Left renal pelvis (tissue), 4 donors: ENCODE results near the gene ERBB2. TPM values are rescaled to one million over a fixed set of nuclear protein-coding genes. Genes with fewer than 3 reads are reported as not detected.
"Not testable (repeated sequence)": the region's sequence is repeated elsewhere in the genome, so short reads cannot be mapped to it uniquely, and the experiment has no call there.

Source experiments
- DNase-seq, 4 donors: peaks; one replicate each; pipeline ENCODE4 v3.0.0-alpha.2; 2013; ENCODE audit warnings: low read depth in 4 of 4, low spot score in 3 of 4
- polyA plus RNA-seq, 4 donors: library from polyadenylated mRNA; unstranded; fragments of 120-200 nt; gene quantifications; one replicate each; pipeline ENCODE4 v1.2.1, GENCODE V29; 2013; ENCODE audit not compliant: insufficient read length in 4 of 4

Gene ERBB2
- polyA plus RNA-seq, 4 donors = 103 to 205 (median 178) TPM

GRCh38 chr17:39719563-39720355, 19.9 kb downstream of the ERBB2 start:
- DNase-seq = no peak

DNA sequence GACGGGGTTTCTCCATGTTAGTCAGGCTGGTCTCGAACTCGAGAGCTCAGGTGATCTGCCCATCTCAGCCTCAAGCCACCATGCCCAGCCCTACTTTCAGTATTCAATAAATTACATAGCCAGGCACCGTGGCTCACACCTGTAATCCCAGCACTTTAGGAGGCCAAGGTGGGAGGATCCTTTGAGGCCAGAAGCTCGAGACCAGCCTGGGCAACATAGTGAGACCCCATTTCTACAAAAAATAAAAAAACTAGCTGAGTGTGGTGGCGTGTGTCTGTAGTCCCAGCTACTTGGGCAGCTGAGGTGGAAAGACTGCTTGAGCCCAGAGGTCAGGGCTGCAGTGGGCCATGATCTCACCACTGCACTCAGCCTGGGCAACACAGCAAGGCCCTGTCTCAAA, 22.2 kb downstream of the ERBB2 start:
- no peak for DNase-seq

DNA sequence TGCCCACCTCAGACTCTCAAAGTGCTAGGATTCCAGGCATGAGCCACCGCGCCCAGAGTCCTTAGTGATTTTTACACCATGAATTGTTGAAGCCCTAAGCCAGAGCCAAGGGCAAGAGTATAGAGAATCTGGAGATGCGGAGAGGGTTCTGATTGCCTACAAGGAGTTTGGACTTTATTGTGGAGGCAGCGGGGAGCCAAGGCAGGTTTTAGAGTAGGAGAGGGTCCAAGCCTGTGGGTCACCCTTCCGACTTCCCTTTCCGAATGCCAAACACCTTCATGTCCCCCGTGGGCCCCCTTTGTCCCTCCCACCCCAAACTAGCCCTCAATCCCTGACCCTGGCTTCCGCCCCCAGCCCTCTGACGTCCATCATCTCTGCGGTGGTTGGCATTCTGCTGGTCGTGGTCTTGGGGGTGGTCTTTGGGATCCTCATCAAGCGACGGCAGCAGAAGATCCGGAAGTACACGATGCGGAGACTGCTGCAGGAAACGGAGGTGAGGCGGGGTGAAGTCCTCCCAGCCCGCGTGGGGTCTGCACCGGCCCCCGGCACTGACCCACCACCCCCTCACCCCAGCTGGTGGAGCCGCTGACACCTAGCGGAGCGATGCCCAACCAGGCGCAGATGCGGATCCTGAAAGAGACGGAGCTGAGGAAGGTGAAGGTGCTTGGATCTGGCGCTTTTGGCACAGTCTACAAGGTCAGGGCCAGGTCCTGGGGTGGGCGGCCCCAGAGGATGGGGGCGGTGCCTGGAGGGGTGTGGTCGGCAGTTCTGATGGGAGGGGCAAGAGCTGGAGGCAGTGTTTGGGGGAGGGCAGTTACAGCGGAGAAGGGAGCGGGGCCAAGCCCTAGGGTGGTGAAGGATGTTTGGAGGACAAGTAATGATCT, 23.3 kb downstream of the ERBB2 start:
- DNase-seq = no peak

- no peak for DNase-seq
These were observed 24.9 kb downstream of the ERBB2 start for GRCh38 chr17:39724731-39725130.

DNA sequence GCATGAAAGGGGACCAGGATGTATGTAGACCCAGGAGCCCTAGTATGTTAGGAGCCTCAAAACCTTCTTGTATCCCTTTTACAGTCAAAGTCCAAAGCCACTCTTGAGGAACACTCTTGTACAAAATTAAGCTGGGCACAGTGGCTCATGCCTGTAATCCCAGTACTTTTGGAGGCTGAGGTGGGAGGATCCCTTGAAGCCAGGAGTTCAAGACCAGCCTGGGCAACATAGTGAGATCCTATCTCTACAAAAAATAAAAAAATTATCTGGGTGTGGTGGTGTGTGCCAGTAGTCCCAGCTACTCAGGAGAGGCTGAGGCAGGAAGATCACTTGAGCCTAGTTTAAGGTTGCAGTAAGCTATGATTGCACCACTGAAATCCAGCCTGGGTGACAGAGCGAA, 26.1 kb downstream of the ERBB2 start:
- DNase-seq = not testable (repeated sequence)

DNA sequence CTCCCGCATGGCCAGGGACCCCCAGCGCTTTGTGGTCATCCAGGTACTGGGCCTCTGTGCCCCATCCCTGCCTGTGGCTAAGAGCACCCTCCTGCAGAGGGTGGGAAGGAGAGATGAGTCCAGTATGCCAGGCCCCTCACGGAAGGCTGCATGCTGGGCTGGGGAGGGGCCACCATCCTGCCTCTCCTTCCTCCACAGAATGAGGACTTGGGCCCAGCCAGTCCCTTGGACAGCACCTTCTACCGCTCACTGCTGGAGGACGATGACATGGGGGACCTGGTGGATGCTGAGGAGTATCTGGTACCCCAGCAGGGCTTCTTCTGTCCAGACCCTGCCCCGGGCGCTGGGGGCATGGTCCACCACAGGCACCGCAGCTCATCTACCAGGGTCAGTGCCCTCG, 26.8 kb downstream of the ERBB2 start:
- DNase-seq = no peak

DNA sequence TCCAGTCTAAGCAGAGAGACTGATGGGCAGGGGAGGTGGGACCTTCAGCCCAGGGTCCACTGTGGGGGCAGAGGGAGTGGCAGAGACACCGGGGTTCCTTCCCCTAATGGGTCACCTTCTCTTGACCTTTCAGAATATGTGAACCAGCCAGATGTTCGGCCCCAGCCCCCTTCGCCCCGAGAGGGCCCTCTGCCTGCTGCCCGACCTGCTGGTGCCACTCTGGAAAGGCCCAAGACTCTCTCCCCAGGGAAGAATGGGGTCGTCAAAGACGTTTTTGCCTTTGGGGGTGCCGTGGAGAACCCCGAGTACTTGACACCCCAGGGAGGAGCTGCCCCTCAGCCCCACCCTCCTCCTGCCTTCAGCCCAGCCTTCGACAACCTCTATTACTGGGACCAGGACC, 27.7 kb downstream of the ERBB2 start:
- DNase-seq = no peak

DNA sequence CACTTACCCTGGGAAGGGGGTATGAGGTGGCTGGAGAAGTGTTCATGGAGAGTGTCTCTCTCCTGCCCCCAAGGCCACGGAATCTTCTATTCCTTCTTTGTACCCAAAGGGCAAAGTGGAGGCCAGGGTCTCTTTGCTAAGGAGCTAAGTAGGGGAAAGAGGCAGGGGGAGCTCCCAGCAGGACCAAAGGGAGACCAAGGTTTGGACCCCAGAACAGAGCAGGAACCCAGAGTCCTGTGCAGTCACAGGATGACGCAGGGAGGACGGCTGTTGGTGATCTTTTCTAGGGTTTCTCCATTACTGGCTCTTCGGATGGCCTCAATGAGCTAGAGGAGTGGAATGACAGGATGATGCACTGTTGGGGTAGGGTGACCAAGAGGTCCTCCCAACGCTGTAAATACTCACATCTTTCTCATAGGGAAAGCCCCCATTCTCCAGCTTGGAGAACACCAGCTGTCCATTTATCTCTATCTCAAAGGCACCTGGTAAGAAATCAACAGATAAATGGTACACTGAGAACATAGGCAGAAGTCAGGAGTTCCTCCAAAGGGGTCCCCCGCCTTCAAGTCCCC, 29.5 kb downstream of the ERBB2 start:
- no peak for DNase-seq

GRCh38 chr17:39730095-39730921, 30.4 kb downstream of the ERBB2 start, which contains the start of gene MIEN1:
Gene MIEN1, minus strand, starts transcription at chr17:39730532. Its CDS starts 37 bp downstream, at chr17:39730495.
- no peak for DNase-seq

GRCh38 chr17:39732586-39732985, 32.7 kb downstream of the ERBB2 start:
- no peak for DNase-seq

- no peak for DNase-seq
These were observed 36.0 kb downstream of the ERBB2 start for GRCh38 chr17:39735882-39736281.

GRCh38 chr17:39736319-39737165, 36.7 kb downstream of the ERBB2 start:
- DNase-seq = no peak

GRCh38 chr17:39737206-39737759, 37.4 kb downstream of the ERBB2 start:
- no peak for DNase-seq

DNA sequence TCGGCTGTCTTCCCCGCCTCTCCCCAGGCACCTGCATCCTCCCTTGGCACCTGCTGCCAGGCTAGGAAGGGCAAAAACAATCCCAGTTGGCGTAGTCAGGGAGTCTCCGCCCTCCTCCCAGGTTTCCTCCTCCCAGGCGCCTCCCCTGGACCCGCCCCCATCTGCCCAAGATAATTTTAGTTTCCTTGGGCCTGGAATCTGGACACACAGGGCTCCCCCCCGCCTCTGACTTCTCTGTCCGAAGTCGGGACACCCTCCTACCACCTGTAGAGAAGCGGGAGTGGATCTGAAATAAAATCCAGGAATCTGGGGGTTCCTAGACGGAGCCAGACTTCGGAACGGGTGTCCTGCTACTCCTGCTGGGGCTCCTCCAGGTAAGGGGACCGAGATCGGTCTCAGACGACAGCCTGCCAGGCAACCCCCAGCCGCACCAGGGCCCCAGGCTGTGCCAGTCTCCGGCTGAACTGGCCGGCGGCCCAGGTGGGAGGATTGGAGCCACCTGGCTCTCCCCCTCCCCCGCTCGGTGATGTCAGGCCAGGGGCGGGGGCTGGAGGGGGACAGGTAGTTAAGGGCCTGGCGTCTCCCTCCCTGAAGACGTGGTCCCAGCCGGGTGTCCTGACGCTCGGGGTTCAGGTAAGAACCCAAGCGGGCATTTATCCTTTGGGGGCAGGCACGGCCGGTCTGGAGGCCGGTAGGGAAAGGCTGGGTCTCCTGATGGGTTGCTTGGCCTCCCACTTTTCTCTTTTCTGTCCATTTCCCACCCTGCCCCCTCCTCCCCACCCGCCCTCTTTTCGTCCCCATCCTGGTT, 38.1 kb downstream of the ERBB2 start, which contains the start of gene GRB7:
Gene GRB7, plus strand, starts transcription at position 179 of the 808 bp plus-strand sequence. CDS start 4,364 bp downstream, outside the sequence.
- DNase-seq = no peak

DNA sequence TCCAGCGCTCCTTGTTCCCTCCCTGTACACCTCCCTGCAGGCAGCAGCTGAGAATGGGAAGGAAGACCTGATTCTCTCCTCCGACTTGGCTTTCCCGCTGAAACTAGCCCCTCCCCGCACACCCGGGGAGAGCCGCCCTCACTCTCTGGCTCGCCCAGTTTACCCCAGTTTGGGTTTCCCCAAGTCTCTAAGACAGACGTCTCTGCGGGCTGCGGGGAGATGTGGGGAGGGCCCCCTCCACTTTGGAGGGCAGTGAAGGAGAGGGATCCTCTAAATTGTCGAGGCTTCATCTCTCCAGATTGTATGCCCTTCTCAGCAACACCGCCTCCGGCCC, 38.7 kb downstream of the ERBB2 start:
- no peak for DNase-seq

DNA sequence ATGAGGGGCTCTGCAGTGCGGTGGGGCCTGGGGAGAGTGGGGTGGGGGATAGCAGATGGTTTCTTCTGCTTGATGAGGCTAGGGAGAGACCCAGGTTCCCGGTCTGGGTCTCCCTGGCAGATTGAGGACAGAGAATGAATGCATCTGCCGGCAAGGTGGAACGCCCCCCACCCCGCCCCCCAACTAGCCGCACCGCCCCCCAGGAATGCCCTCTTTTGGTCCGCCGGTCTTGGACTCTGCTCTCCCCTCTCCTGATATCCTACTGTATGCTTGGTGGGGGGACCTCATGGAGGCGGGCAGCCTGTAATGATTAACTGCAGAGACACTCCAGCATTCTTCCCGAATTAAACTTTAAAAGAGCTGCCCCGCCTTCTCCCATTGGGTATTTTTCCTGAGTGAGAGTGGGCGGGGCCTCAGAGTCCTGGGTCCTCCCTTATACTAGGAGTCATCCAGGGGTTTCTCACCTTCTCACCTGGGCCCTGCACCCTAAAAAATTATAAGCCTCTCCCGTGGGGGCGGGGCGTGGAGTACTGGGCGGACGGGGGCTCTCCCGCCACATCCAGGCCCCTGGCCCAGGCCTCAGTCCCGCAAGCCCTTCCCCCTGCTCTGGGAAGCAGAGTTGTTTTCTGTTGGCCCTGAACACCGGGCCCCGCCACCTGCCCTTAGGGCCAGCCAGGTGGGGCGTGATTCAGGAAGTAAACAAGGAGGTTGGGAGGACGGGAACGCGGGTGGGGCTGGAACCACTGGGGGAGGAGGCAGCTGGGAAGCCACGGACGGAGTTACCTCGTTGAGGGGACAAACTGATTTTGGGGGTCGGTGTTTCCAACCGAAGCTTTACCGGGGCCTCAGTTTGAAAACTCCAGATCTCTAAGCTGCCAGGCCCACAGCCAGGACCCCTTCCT, 39.4 kb downstream of the ERBB2 start:
- peak in 2 of 4 donors; percentile 79 to 80 for DNase-seq

DNA sequence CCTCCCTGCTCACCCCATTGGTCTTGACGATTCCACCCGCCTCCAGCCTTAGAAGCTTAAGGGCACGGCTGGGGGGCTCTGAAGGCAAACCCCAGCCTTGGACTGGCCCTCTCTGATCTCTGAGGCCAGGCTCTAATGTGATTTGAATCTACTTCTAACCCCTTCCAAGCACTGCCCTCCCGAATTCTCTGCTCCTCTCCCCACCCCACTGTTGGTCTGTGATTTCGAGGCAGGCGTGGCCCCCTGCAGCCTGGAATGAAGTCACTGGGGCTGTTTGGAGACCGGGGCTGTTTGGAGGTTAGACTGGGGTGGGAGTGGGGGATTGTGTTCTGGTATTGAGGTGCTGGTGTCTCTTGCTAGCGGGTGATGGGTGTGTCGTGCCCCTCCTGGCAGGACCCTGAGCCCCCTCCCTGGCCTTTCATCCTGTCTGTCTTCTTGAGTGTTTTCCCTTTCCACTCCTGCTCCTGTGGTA, 40.1 kb downstream of the ERBB2 start:
- DNase-seq = no peak
